HG03159 (cell line): ENCODE results near the gene AHRR.
"Not testable (repeated sequence)": the region's sequence is repeated elsewhere in the genome, so short reads cannot be mapped to it uniquely, and the experiment has no call there.

ENCODE experiments used
- ATAC-seq: cut with Tn5 transposase; IDR thresholded peaks from one replicate; pipeline ENCODE4 v1.9.1; 2021; ENCODE audit warnings: mild to moderate bottlenecking, moderate library complexity; ENCODE audit not compliant: unreplicated experiment

The AHRR gene

GRCh38 chr5:392431-392988 lies 71.0 kb downstream of the AHRR start:
- ATAC-seq: peak; percentile 76

DNA sequence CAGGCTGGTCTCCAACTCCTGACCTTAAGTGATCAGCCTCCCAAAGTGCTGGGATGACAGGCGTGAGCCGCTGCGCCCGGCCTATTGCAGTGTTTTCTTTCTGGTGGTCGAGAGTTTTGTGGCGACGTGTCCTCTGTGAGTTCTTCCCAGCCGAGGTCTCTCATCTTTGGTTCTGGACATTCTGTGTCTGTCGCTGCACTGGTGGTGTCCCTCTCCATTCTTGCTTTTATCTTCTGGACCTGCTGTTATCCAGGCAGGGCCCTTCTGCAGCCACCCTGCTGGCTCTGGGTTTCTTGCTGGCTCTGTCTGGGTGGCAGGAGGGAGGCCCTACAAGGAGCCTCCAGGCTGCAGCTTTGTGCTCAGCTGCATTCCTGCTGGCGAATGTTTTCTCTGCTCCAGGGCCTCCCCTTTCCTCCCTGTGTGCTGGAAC lies 72.3 kb downstream of the AHRR start:
- ATAC-seq: no peak

GRCh38 chr5:394671-395155 lies 73.2 kb downstream of the AHRR start:
- no peak for ATAC-seq

DNA sequence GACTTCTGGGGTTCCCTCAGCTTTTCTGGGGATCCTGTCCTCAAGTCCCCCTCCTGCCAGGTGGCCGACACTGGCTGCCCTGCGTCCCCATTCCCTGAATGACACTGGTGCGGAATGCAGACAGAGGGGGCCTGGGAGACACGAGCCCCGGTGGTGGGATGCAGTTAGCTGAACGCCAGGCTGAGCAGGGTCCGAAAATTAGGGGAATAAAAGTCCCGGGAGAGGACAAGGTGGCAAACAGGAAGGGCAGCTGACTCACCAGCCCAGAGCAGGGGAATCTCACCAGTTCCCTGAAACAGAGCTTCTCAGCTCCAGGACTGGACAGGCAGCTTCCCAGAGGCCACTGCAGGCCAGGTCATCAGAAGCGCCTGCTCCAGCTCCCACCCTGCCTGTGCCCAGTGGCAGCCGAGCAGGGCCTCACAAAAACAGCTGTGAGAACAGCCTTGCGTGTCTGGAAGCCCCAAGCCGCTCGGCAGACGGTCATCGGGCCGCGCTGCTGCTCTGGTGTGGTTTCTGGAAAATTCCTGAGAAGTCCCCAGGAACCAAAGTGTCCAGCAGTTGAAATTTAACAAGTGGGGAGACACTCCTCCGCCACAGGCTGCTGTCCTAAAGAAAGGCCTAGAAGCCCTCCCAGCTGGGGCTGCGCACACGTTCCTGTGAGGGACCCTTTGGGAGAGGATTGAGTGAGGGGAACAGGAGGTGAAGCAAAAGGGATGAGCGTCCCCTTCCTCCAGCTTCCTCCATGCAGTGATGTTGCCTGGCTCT lies 73.8 kb downstream of the AHRR start:
- ATAC-seq: no peak

DNA sequence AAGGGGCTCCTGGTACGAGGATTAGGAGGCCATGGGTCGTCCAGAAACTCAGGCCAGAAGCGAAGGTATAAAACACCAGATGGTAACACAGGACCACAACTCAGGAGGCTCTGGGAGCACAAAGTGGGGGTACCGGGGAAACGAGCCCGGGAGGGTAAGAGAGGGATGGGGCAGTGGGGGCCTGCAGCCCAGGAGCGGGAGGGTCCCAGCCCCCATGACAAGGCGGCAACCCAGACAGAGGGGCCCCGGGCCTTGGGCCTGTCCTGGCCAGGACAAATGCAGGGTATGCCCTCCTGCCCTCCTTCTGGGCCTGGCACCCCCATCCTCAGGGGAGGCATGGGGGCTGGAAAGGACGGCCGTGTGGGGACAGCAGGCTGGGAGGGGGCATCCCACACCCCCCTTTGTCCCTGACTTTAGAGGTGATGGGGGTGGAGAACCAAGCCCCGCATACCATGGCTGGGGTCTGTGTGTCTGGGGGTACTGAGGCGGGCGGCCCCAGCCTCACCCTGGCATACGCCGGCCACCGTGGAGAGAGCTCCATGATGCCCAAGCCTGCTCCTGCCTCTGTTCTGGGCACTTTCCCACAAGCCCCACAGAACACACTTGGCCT lies 74.5 kb downstream of the AHRR start:
- no peak for ATAC-seq

GRCh38 chr5:396531-396961 lies 75.0 kb downstream of the AHRR start:
- ATAC-seq: no peak

DNA sequence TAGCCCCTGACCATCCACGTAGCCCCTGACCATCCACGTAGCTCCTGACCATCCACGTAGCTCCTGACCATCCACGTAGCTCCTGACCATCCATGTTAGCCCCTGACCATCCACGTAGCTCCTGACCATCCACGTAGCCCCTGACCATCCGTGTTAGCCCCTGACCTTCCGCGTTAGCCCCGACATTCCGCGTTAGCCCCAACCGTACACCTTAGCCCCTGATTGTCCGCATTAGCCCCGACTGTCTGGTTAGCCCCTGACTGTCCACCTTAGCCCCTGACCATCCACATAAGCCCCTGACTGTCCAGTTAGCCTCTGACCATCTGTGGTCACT lies 76.6 kb downstream of the AHRR start:
- not testable (repeated sequence) for ATAC-seq

DNA sequence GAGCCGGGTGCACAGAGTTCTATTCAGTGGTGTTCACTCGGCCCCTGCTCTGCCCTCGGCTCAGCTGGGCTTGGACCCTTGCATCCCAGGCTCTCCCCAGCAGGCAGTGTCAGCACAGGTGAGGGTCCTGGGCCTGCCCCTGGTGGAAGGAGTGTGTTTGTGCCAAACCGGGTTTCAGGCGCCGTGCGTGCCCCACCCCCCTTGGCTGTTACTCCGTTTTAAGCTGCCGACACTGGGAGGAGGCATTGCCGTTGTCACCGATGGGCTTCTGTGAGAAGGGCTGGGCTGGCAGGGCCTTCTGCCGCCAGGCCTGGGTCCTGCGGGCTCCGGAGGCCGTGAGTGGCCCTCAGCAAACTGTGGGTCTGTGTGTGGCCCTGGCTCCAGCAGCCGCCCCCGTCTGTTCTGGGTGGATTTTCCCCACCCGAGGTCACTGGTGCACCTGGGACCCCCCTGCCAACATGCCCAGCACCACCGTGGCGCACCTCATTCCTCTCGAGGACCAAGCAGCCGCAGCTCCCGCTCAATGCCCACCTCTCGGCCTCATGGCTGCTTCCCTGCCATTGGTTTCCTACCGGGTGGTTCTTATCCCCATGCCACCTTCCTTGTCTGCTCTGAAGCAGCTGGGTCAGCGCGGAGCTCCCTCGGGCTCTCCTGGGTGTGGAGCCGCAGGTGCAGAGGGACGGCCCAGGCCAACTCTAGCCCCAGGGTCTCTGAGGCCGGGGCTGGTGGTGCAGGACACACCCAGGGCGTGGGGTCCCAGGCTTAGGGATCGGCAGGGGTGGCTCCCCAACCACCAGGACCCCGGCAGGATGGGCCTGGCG lies 77.2 kb downstream of the AHRR start:
- ATAC-seq: no peak

DNA sequence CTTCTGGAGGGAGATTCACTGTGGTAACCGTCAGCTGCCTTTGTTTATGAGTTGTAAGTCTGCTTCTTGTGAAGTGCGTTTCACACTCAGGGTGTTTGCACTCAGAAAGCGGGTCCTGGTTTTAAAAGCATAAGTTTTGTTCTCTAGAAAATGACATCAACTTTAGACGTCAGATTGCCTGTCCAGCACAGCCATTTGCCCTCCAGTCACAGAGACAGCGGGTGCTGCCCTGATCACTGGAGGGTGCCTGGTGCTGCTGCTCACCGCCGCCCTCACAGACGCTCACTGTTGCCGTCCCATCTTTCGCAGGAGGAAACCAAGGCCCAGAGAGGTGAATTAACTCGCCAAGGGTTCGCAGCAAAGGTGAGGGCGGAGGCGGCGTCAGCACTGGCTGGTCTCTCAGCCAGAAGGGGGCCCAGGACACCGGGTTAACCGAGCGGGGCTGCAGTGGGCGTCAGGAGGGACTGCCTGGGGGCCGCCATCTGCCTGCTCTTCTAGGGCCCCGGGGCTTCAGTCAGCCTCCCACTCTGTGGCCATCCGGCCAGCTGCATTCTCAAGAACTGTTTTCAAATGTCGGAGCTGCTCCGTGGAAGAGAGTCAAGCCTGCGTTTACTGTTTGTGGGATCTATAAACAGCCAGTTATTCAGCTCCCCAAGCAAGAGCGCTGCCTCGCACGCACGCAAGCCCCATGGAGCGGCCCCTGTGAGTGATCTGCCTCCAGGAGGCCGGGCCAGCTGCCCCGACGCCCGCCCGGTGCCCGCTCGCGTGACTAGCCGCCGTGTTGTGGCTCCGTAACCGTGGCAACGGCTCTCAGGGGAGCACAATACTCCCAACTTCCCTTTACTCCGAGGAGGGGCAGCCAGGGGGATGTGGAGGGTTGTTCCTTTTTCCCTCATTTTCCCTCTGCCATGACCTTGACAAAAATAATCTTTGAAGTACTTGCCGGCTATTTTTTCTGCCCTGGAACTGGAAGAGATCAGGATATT lies 78.1 kb downstream of the AHRR start:
- peak; percentile 73 for ATAC-seq

DNA sequence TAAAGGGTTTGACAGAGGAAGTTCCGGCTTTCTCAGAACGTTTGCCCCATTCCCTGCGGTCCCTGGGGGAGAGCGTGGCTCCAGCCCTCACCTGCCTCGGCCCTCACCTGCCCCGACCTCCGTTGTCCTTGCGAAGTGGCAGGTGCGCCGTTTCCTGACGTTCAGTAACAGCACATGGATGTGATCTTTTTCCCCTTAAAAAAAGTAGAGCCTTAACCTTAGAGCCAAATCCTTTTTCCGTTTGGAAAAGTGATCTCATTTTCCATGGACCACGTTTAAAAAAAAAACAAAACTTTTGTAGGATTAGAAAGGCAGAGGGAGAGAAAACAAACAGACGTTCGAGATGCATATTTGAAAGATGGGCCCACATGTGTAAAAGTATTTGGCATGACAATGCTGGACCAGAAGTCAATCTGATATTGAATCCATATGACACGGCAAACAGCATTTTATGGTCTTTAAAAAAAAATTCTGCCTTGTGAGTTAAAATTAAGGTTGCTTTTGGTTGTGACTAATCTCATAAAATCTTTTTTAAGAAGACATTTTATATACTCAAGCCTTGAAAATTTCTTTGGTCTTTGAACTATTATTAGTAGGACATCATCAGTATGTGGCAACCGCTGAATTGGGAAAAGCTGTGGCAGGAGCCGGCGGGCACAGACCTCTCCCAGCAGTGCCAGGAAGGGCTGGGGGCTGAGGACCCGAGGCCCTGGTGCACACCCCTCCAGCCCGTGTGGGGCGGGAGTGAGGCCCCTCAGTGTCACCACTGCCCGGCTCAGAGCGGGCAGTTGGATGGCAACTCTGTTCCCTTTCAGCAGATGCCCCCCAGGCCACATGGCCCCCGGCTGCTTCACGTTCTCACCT lies 79.0 kb downstream of the AHRR start:
- ATAC-seq: peak; percentile 14

- no peak for ATAC-seq
These were observed 79.9 kb downstream of the AHRR start for GRCh38 chr5:401146-402034.

DNA sequence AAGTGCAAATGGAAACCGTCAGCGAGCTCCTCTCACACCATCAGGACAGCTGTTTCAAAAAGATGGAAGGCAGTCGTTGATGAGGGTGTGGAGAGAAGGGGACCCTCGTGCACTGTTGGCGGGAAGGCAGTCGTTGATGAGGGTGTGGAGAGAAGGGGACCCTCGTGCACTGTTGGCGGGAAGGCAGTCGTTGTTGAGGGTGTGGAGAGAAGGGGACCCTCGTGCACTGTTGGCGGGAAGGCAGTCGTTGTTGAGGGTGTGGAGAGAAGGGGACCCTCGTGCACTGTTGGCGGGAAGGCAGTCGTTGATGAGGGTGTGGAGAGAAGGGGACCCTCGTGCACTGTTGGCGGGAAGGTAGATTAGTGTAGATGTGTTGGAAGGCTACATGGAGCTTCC lies 80.7 kb downstream of the AHRR start:
- ATAC-seq: not testable (repeated sequence)

DNA sequence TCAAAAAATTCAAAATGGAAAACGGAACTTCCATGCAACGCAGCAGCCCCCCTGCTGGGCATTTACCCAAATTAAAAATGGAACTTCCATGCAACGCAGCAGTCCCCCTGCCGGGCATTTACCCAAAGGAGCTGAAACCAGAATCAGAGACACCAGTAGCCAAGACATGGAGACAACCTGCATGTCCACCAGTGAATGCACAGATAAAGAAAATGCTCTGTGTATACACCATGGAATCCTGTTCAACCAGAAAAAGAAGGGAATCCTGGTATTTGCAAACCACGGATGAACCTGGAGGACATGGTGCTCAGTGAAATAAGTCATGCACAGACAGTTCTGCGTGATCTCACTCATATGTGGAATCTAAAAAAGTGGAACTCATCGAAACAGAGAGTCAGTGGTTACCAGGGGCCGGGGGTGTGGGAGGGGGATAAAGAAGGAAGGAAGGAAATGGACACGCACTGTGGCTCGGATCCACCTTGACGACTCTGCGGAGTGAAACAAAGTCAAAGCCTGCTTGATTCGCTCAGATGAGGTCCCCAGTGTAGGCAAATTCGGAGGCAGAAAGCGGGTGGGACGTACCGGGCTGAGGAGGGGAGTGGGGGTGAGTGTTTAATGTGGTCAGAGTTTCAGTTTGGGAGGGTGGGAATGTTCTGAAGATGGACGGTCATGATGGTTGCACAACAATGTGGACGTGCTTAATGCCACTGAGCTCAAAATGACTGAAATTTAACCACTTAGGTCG lies 81.3 kb downstream of the AHRR start:
- peak; percentile 38 for ATAC-seq

DNA sequence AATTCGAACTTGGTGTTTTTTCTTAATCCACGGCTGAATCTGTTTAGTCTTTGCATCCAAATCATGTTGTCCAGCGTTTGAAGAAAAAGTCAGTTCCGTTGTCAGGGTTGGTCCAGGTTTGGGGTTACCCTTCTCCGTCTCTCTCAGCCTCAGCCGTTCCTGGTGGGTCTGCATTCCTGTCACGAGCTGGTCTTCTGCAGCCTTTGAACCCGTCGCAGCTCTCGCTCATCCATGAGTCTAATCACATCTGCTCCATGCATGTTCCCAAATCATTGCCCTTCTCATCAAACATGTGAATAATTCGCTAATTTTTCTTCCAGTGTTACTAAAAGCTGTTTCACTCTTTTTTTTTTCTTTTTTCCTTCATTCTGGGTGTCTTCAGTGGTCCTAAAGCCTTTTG lies 82.5 kb downstream of the AHRR start:
- no peak for ATAC-seq

- ATAC-seq: no peak
These were observed 83.2 kb downstream of the AHRR start for GRCh38 chr5:404666-405241.

GRCh38 chr5:405421-405820 lies 83.9 kb downstream of the AHRR start:
- ATAC-seq: no peak

GRCh38 chr5:406041-406440 lies 84.5 kb downstream of the AHRR start:
- no peak for ATAC-seq
